ENCODE data around the gene KDSR. TPM values are rescaled to one million over a fixed set of nuclear protein-coding genes. Genes with fewer than 3 reads are reported as not detected.

The KDSR gene
- total RNA-seq, 1 donor from 2014 or later: 38.7 TPM

DNA sequence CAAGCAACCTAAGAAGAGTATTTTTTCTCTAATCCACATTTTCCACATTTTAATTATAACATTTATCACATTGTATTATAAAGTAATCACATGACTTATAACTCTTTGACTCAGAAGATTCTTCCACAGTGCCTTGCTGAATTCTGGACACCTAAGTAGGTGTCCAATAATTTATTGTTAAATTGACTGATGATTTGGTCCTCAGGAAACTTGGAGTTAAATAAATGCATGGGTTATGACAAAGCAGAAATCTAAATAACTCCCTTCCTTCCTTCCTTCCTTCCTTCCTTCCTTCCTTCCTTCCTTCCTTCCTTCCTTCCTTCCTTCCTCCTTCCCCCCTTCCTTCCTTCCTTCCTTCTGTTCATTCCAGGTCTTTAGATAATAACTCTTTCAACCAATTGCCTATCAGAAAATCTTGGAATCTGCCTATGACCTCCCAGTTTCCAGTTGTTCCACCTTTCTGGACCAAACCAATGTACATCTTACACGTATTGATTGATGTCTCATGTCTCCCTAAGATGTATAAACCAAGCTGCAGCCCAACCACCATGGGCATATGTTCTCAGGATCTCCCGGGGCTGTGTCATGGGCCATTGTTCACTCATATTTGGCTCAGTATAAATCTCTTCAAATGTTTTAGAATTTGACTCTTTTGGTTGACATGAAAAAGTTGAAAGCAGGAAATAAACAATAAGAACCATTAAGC is 10.4 kb upstream of the KDSR start:
- H3K9me3 Mint-ChIP-seq (ENCODE audit: low read depth): peaks cover 5% of the 10 kb centered on the region
- DNase-seq (ENCODE audit: low spot score, unreplicated experiment): no peak
- TF ChIP-seq, protein P1, sequence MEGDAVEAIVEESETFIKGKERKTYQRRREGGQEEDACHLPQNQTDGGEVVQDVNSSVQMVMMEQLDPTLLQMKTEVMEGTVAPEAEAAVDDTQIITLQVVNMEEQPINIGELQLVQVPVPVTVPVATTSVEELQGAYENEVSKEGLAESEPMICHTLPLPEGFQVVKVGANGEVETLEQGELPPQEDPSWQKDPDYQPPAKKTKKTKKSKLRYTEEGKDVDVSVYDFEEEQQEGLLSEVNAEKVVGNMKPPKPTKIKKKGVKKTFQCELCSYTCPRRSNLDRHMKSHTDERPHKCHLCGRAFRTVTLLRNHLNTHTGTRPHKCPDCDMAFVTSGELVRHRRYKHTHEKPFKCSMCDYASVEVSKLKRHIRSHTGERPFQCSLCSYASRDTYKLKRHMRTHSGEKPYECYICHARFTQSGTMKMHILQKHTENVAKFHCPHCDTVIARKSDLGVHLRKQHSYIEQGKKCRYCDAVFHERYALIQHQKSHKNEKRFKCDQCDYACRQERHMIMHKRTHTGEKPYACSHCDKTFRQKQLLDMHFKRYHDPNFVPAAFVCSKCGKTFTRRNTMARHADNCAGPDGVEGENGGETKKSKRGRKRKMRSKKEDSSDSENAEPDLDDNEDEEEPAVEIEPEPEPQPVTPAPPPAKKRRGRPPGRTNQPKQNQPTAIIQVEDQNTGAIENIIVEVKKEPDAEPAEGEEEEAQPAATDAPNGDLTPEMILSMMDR (IDR thresholded peaks at IDR 0.05; ENCODE audit: unreplicated experiment): no peak
- no peaks in the 10 kb centered on the region for H3K36me3 Mint-ChIP-seq (ENCODE audit: insufficient read depth)
- H3K4me3 Mint-ChIP-seq (ENCODE audit: low read depth): no peak overlapping the region
- no peaks in the 10 kb centered on the region for H3K4me1 Mint-ChIP-seq (ENCODE audit: low read depth)
- H3K27me3 Mint-ChIP-seq: no peaks in the 10 kb centered on the region
- H3K27ac Mint-ChIP-seq: no peak overlapping the region

DNA sequence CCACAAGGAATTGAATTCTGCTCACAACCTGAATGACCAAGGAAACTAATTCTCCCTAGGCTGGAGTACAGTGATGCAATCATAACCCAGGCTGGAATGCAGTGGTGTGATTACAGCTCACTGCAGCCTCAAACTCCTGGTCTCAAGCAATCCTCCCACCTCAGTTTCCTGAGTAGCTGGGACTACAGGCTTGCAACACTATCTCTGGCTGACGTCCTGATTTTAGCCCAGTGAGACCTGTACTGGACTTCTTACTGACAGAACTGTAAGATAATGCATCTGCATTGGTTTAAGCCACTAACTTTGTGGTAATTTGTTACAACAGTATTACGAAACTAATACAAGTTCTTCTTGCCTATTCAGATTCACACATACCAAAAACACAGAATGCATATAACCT is 9.5 kb upstream of the KDSR start:
- Mint-ChIP-seq H3K27ac (no peak overlapping the region), H3K4me3 (ENCODE audit: low read depth) (no peak overlapping the region), H3K9me3 (ENCODE audit: low read depth) (peaks cover 5% of the 10 kb centered on the region), H3K27me3 (no peaks in the 10 kb centered on the region), H3K4me1 (ENCODE audit: low read depth) (no peaks in the 10 kb centered on the region), H3K36me3 (ENCODE audit: insufficient read depth) (no peaks in the 10 kb centered on the region)
- TF ChIP-seq, protein P1 (IDR thresholded peaks at IDR 0.05; ENCODE audit: unreplicated experiment): no peak
- no peak for DNase-seq (ENCODE audit: low spot score, unreplicated experiment)

DNA sequence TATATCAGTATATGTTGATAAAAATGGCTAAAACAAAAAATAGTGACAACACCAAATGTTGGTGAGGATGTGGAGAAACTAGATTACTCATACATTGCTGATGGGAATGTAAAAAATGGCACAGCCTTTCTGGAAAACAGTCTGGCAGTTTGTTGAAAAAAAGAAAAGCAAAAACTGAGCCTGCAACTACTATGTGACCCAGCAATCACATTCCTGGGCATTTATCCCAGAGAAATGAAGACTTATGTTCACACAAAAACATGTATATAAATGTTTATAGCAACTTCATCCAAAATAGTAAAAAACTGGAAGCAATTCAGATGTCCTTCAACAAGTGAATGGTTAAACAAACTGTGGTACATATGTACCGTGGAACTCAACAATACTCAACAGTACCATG is 7.5 kb upstream of the KDSR start:
- TF ChIP-seq, protein P1 (IDR thresholded peaks at IDR 0.05; ENCODE audit: unreplicated experiment): no peak
- Mint-ChIP-seq H3K9me3 (ENCODE audit: low read depth) (peaks cover 5% of the 10 kb centered on the region), H3K27me3 (no peaks in the 10 kb centered on the region), H3K27ac (no peak overlapping the region), H3K4me1 (ENCODE audit: low read depth) (no peaks in the 10 kb centered on the region), H3K36me3 (ENCODE audit: insufficient read depth) (no peaks in the 10 kb centered on the region), H3K4me3 (ENCODE audit: low read depth) (no peak overlapping the region)
- DNase-seq (ENCODE audit: low spot score, unreplicated experiment): no peak

DNA sequence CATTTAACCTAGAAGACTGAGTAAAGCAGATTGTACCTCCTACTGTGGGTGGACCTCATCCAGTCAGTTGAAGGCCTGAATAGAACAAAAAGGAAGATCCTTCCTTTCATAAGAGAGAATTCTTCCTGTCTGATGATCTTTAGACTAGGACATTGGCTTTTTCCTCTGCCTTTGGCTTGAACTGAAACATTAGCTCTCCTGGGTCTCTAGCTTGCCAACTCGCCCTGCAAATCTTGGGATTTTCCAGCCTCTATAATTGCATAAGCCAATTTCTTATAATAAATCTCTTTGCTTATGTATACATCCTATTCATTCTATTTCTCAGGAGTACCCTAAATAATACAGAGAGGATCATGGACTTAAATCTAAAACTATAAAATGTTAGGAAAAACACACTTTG is 6.2 kb upstream of the KDSR start:
- DNase-seq (ENCODE audit: low spot score, unreplicated experiment): no peak
- H3K4me1 Mint-ChIP-seq (ENCODE audit: low read depth): no peaks in the 10 kb centered on the region
- H3K27ac Mint-ChIP-seq: no peak overlapping the region
- TF ChIP-seq, protein P1 (IDR thresholded peaks at IDR 0.05; ENCODE audit: unreplicated experiment): no peak
- no peaks in the 10 kb centered on the region for H3K36me3 Mint-ChIP-seq (ENCODE audit: insufficient read depth)
- no peaks in the 10 kb centered on the region for H3K27me3 Mint-ChIP-seq
- H3K9me3 Mint-ChIP-seq (ENCODE audit: low read depth): peaks cover 14% of the 10 kb centered on the region
- H3K4me3 Mint-ChIP-seq (ENCODE audit: low read depth): no peak overlapping the region

DNA sequence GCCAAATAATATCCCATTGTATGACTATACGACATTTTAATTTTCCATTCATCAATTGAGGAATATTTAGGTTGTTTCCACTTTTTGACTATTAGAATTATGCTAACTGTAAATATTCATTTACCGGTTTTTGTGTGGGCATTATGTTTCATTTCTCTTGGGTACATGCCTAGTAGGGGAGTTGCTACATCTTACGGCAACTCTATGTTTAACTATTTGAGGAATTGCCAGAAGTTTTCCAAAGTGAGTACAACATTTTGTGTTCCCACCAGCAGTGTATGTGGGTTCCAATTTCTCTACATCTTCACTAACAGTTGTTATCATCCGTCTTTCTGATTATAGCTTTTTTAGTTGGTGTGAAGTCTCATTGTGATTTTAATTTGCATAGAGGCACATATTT is 1.6 kb upstream of the KDSR start:
- H3K36me3 Mint-ChIP-seq (ENCODE audit: insufficient read depth): peaks cover 6% of the 10 kb centered on the region
- TF ChIP-seq, protein P1 (IDR thresholded peaks at IDR 0.05; ENCODE audit: unreplicated experiment): no peak
- H3K27ac Mint-ChIP-seq: no peak overlapping the region
- no peak for DNase-seq (ENCODE audit: low spot score, unreplicated experiment)
- no peaks in the 10 kb centered on the region for H3K27me3 Mint-ChIP-seq
- H3K4me3 Mint-ChIP-seq (ENCODE audit: low read depth): peak overlapping the region; percentile 94
- peaks cover 7% of the 10 kb centered on the region for H3K4me1 Mint-ChIP-seq (ENCODE audit: low read depth)
- peaks cover 15% of the 10 kb centered on the region for H3K9me3 Mint-ChIP-seq (ENCODE audit: low read depth)
